Measurements from ENCODE around the gene KCNQ5. TPM values are rescaled to one million over a fixed set of nuclear protein-coding genes. Genes with fewer than 3 reads are reported as not detected.

KCNQ5 gene
- total RNA-seq, 1 experiment from 2014 or later: not detected

- DNase-seq (ENCODE audit: low read depth, low spot score): no peak
- no TSS peak for BruUV-seq (replicated peaks)
- no peak for ATAC-seq
- no peaks in the 10 kb centered on the region for H3K4me1 ChIP-seq (ENCODE audit: control insufficient read depth in 1 of 2, insufficient read depth in 2 of 2, low read length in 2 of 2)
- no peak overlapping the region for H2AFZ ChIP-seq (ENCODE audit: low read depth, low read length, poor library complexity, severe bottlenecking)
- POLR2A ChIA-PET: no interaction called here
- RAD21 ChIA-PET (ENCODE audit: low non-redundant PET in 1 of 2, low total read pairs in 2 of 2, uncharacterized antibody in 2 of 2, unreplicated experiment in 2 of 2): no interaction called here
- TF ChIP-seq FOSL1 (IDR thresholded peaks at IDR 0.05; ENCODE audit: low read depth) (no peak), JUND (IDR thresholded peaks at IDR 0.05) (no peak), POLR2AphosphoS5 (IDR thresholded peaks at IDR 0.05; ENCODE audit: low read depth, low read length) (no peak), ELF1 (IDR thresholded peaks at IDR 0.05; ENCODE audit: borderline replicate concordance, low read depth) (no peak), EGR1 (IDR thresholded peaks at IDR 0.05; ENCODE audit: low read depth) (no peak), YY1 (IDR thresholded peaks at IDR 0.05; ENCODE audit: extremely low read depth, insufficient replicate concordance, low read depth, low read length) (no peak), SP1 (IDR thresholded peaks at IDR 0.05; ENCODE audit: low read depth) (no peak), ZFX (IDR thresholded peaks at IDR 0.05) (no peak), SIN3A (IDR thresholded peaks at IDR 0.05; ENCODE audit: low read depth) (no peak), CEBPB (IDR thresholded peaks at IDR 0.05; ENCODE audit: low read depth) (no peak), RAD21 (IDR thresholded peaks at IDR 0.05; ENCODE audit: low read depth) (no peak), POLR2A (IDR thresholded peaks at IDR 0.05; ENCODE audit: borderline replicate concordance, extremely low read depth, insufficient read depth, insufficient read length) (no peak), SRF (IDR thresholded peaks at IDR 0.05; ENCODE audit: low read depth) (no peak), CBX3 (IDR thresholded peaks at IDR 0.05; ENCODE audit: low read depth) (no peak), MAX (IDR thresholded peaks at IDR 0.05) (no peak), CTCF (IDR thresholded peaks at IDR 0.05 in 2 of 3, conservative IDR thresholded peaks at IDR 0.05 in 1 of 3; ENCODE audit: borderline replicate concordance in 1 of 3, insufficient read depth in 1 of 3, low read depth in 2 of 3, low read length in 2 of 3) (no peak), REST (IDR thresholded peaks at IDR 0.05; ENCODE audit: low read depth) (no peak), ZNF274 (IDR thresholded peaks at IDR 0.05; ENCODE audit: low read depth, low read length) (no peak), ATF3 (IDR thresholded peaks at IDR 0.05) (no peak), EZH2 (IDR thresholded peaks at IDR 0.05) (no peak)
- no peaks in the 10 kb centered on the region for H4K20me1 ChIP-seq (ENCODE audit: insufficient read depth)
- no peaks in the 10 kb centered on the region for H3K9me2 ChIP-seq (ENCODE audit: insufficient read depth)
- intact Hi-C loops (cut with micrococcal nuclease): no loop called here
- no peak overlapping the region for H3K4me2 ChIP-seq (ENCODE audit: low read length)
- H3K36me3 ChIP-seq (ENCODE audit: control insufficient read depth in 1 of 2, insufficient read depth in 2 of 2, low read length in 2 of 2): no peaks in the 10 kb centered on the region
- H3K79me2 ChIP-seq (ENCODE audit: insufficient read depth, low read length): no peaks in the 10 kb centered on the region
- H3K4me3 ChIP-seq (replicated peaks in 1 of 2; ENCODE audit: low read depth in 1 of 2, low read length in 2 of 2): no peak overlapping the region
- CTCF ChIA-PET: no interaction called here
- no peaks in the 10 kb centered on the region for H3K9me3 ChIP-seq (ENCODE audit: control insufficient read depth in 1 of 2, insufficient read depth in 1 of 2, low read depth in 1 of 2, low read length in 2 of 2)
- no peaks in the 10 kb centered on the region for H3K27me3 ChIP-seq (ENCODE audit: insufficient read depth, low read length)
- H3K9ac ChIP-seq (ENCODE audit: low read length): no peak overlapping the region
- H3K27ac ChIP-seq (ENCODE audit: low read depth, low read length): no peak overlapping the region
Measured at GRCh38 chr6:72987301-72987700, 365.4 kb downstream of the KCNQ5 start.

Measured in HCT116 (cell line).